Keratinocyte (primary cell): ENCODE data around the gene SLC38A6.

Experiments
- CTCF ChIP-seq, 3 experiments: IDR thresholded peaks in 1 of 3; conservative IDR thresholded peaks in 1 of 3; optimal IDR thresholded peaks in 1 of 3; 2 replicates in 2 of 3; 3 replicates in 1 of 3; pipeline versions ENCODE3 to v1.5.1; 2011; ENCODE audit warnings: low read length in 3 of 3, mild to moderate bottlenecking in 3 of 3, moderate library complexity in 2 of 3, control low read depth in 1 of 3, inconsistent platforms in 1 of 3; ENCODE audit not compliant: insufficient read depth in 2 of 3; ENCODE audit errors: extremely low read depth in 1 of 3
- EZH2 ChIP-seq: IDR thresholded peaks from one replicate; pipeline ENCODE4 v1.6.1; 2012; ENCODE audit warnings: inconsistent platforms, mild to moderate bottlenecking, low read length, moderate library complexity

- no peak for TF ChIP-seq CTCF (optimal IDR thresholded peaks at IDR 0.05 in 1 of 3, IDR thresholded peaks at IDR 0.05 in 1 of 3, conservative IDR thresholded peaks at IDR 0.05 in 1 of 3; ENCODE audit: extremely low read depth in 1 of 3, insufficient read depth in 2 of 3, low read length in 3 of 3)
- TF ChIP-seq EZH2 = no peak
Observed at GRCh38 chr14:61026526-61026925, 45.5 kb downstream of the SLC38A6 start.
